NT2/D1 (cell line): Measurements from ENCODE around the gene TMEM63C.

Experiments used
- SUZ12 ChIP-seq: IDR thresholded peaks from 2 replicates; pipeline ENCODE4 v1.6.1; 2011; ENCODE audit not compliant: insufficient read length, insufficient read depth; ENCODE audit errors: extremely low read depth
- YY1 ChIP-seq: IDR thresholded peaks from 2 replicates; pipeline ENCODE4 v1.6.1; 2011; ENCODE audit not compliant: insufficient read length, insufficient read depth
- ZNF274 ChIP-seq: IDR thresholded peaks from 2 replicates; pipeline ENCODE4 v1.6.1; 2011; ENCODE audit warnings: mild to moderate bottlenecking, low read depth, low read length

GRCh38 chr14:77275041-77275580 is 93.5 kb downstream of the TMEM63C start:
- TF ChIP-seq SUZ12 = no peak
- TF ChIP-seq YY1 = no peak
- TF ChIP-seq ZNF274 = no peak
